ENCODE data around the gene OLR1. TPM values are rescaled to one million over a fixed set of nuclear protein-coding genes. Genes with fewer than 3 reads are reported as not detected.

The OLR1 gene
- total RNA-seq, 1 donor from 2014 or later: 0.98 TPM

GRCh38 chr12:10151621-10152020, 20.3 kb downstream of the OLR1 start:
- Histone ChIP-seq H3K79me2 (ENCODE audit: insufficient read depth, low read length) (no peaks in the 10 kb centered on the region), H3K36me3 (ENCODE audit: insufficient read depth, low read length) (no peaks in the 10 kb centered on the region), H3K4me1 (ENCODE audit: insufficient read depth, low read length) (peaks cover 3% of the 10 kb centered on the region), H3K9me3 (ENCODE audit: insufficient read depth, low read depth, low read length) (no peaks in the 10 kb centered on the region), H3K4me3 (ENCODE audit: insufficient read depth, low read depth, low read length) (no peak overlapping the region), H3K4me2 (ENCODE audit: low read length) (no peak overlapping the region), H3K27ac (ENCODE audit: low read depth, low read length) (no peak overlapping the region), H3K9ac (ENCODE audit: low read length) (no peak overlapping the region), H3K27me3 (ENCODE audit: insufficient read depth, low read length) (no peaks in the 10 kb centered on the region), H2AFZ (ENCODE audit: low read depth, low read length) (no peak overlapping the region), H4K20me1 (ENCODE audit: insufficient read depth, low read length) (no peaks in the 10 kb centered on the region)
- no peak overlapping the region for H3K4me3 Mint-ChIP-seq (ENCODE audit: unreplicated experiment)
- no peak for DNase-seq (ENCODE audit: low read depth)
- H3K36me3 Mint-ChIP-seq (ENCODE audit: low read depth, unreplicated experiment): no peaks in the 10 kb centered on the region
- peaks cover 3% of the 10 kb centered on the region for H3K9me3 Mint-ChIP-seq (ENCODE audit: unreplicated experiment)
- no peaks in the 10 kb centered on the region for H3K27me3 Mint-ChIP-seq (ENCODE audit: low read depth, unreplicated experiment)
- FAIRE-seq: no peak
- no peaks in the 10 kb centered on the region for H3K4me1 Mint-ChIP-seq (ENCODE audit: low read depth, unreplicated experiment)
- TF ChIP-seq EZH2 (IDR thresholded peaks at IDR 0.05; ENCODE audit: insufficient read depth, low read length) (no peak), CTCF (IDR thresholded peaks at IDR 0.05; ENCODE audit: insufficient read depth, low read depth, low read length) (no peak)
- H3K27ac Mint-ChIP-seq (ENCODE audit: unreplicated experiment): no peak overlapping the region

- Mint-ChIP-seq H3K36me3 (ENCODE audit: low read depth, unreplicated experiment) (no peaks in the 10 kb centered on the region), H3K9me3 (ENCODE audit: unreplicated experiment) (peaks cover 3% of the 10 kb centered on the region), H3K27me3 (ENCODE audit: low read depth, unreplicated experiment) (no peaks in the 10 kb centered on the region), H3K4me3 (ENCODE audit: unreplicated experiment) (no peak overlapping the region), H3K27ac (ENCODE audit: unreplicated experiment) (no peak overlapping the region), H3K4me1 (ENCODE audit: low read depth, unreplicated experiment) (peaks cover 8% of the 10 kb centered on the region)
- no peaks in the 10 kb centered on the region for H3K79me2 ChIP-seq (ENCODE audit: insufficient read depth, low read length)
- no peaks in the 10 kb centered on the region for H4K20me1 ChIP-seq (ENCODE audit: insufficient read depth, low read length)
- H3K9me3 ChIP-seq (ENCODE audit: insufficient read depth, low read depth, low read length): no peaks in the 10 kb centered on the region
- no peak overlapping the region for H3K27ac ChIP-seq (ENCODE audit: low read depth, low read length)
- H3K36me3 ChIP-seq (ENCODE audit: insufficient read depth, low read length): no peaks in the 10 kb centered on the region
- no peaks in the 10 kb centered on the region for H3K27me3 ChIP-seq (ENCODE audit: insufficient read depth, low read length)
- no peaks in the 10 kb centered on the region for H3K4me1 ChIP-seq (ENCODE audit: insufficient read depth, low read length)
- H3K4me3 ChIP-seq (ENCODE audit: insufficient read depth, low read depth, low read length): no peak overlapping the region
- H3K4me2 ChIP-seq (ENCODE audit: low read length): no peak overlapping the region
- no peak overlapping the region for H3K9ac ChIP-seq (ENCODE audit: low read length)
- no peak for TF ChIP-seq EZH2 (IDR thresholded peaks at IDR 0.05; ENCODE audit: insufficient read depth, low read length)
- DNase-seq (ENCODE audit: low read depth) (no peak), FAIRE-seq (no peak)
- H2AFZ ChIP-seq (ENCODE audit: low read depth, low read length): no peak overlapping the region
These were observed 24.1 kb downstream of the OLR1 start for GRCh38 chr12:10147714-10148403.

- TF ChIP-seq EZH2 (IDR thresholded peaks at IDR 0.05; ENCODE audit: insufficient read depth, low read length) (no peak), CTCF (IDR thresholded peaks at IDR 0.05; ENCODE audit: insufficient read depth, low read depth, low read length) (no peak)
- H4K20me1 ChIP-seq (ENCODE audit: insufficient read depth, low read length): no peaks in the 10 kb centered on the region
- no peaks in the 10 kb centered on the region for H3K9me3 ChIP-seq (ENCODE audit: insufficient read depth, low read depth, low read length)
- no peak overlapping the region for H3K4me3 Mint-ChIP-seq (ENCODE audit: unreplicated experiment)
- no peak overlapping the region for H3K9ac ChIP-seq (ENCODE audit: low read length)
- no peak overlapping the region for H3K27ac Mint-ChIP-seq (ENCODE audit: unreplicated experiment)
- H3K36me3 ChIP-seq (ENCODE audit: insufficient read depth, low read length): no peaks in the 10 kb centered on the region
- no peaks in the 10 kb centered on the region for H3K36me3 Mint-ChIP-seq (ENCODE audit: low read depth, unreplicated experiment)
- no peaks in the 10 kb centered on the region for H3K27me3 ChIP-seq (ENCODE audit: insufficient read depth, low read length)
- no peaks in the 10 kb centered on the region for H3K4me1 ChIP-seq (ENCODE audit: insufficient read depth, low read length)
- no peak overlapping the region for H3K27ac ChIP-seq (ENCODE audit: low read depth, low read length)
- peak; percentile 76 for FAIRE-seq
- no peaks in the 10 kb centered on the region for H3K79me2 ChIP-seq (ENCODE audit: insufficient read depth, low read length)
- H3K4me1 Mint-ChIP-seq (ENCODE audit: low read depth, unreplicated experiment): peaks cover 8% of the 10 kb centered on the region
- no peak for DNase-seq (ENCODE audit: low read depth)
- H3K4me3 ChIP-seq (ENCODE audit: insufficient read depth, low read depth, low read length): no peak overlapping the region
- no peak overlapping the region for H2AFZ ChIP-seq (ENCODE audit: low read depth, low read length)
- H3K27me3 Mint-ChIP-seq (ENCODE audit: low read depth, unreplicated experiment): no peaks in the 10 kb centered on the region
- H3K4me2 ChIP-seq (ENCODE audit: low read length): no peak overlapping the region
- no peaks in the 10 kb centered on the region for H3K9me3 Mint-ChIP-seq (ENCODE audit: unreplicated experiment)
These were observed 28.8 kb downstream of the OLR1 start for GRCh38 chr12:10142976-10143589.
